NK-92 (cell line): ENCODE measurements around the gene ANKRD24.
"Not testable (repeated sequence)": the region's sequence is repeated elsewhere in the genome, so short reads cannot be mapped to it uniquely, and the experiment has no call there.

Experiments used
- DNase-seq: peaks from one replicate; lab custom pipeline; 2025; ENCODE audit not compliant: unreplicated experiment; lab: John Stamatoyannopoulos, UW

ANKRD24 gene

DNA sequence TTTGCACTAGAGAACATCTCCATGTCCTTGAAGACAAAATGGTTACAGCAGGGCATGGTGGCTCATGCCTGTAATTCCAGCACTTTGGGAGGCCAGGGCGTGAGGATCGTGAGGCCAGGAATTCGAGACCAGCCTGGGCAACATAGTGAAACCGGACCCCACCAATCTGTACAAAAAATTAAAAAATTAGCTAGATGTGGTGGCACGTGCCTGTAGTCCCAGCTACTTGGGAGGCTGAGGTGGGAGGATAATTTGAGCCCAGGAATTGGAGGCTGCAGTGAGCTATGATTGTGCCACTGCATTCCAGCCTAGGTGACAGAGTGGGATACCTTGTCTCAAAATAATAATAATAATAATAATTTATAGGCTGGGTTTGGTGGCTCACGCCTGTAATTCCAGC is 47.7 kb downstream of the ANKRD24 start:
- DNase-seq = not testable (repeated sequence)

DNA sequence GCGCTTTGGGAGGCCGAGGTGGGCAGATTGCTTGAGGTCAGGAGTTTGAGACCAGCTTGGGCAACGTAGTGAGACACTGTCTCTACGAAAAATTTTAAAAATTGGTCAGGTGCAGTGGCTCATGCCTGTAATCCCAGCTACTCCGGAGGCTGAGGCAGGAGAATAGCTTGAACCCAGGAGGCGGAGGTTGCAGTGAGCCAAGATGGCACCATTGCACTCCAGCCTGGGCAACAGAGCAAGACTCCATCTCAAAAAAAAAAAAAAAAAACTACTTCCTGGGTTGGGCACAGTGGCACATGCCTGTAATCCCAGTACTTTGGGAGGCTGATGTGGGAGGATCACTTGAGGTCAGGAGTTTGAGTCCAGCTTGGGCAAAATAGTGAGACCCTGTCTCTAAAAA is 49.0 kb downstream of the ANKRD24 start:
- DNase-seq = not testable (repeated sequence)

DNA sequence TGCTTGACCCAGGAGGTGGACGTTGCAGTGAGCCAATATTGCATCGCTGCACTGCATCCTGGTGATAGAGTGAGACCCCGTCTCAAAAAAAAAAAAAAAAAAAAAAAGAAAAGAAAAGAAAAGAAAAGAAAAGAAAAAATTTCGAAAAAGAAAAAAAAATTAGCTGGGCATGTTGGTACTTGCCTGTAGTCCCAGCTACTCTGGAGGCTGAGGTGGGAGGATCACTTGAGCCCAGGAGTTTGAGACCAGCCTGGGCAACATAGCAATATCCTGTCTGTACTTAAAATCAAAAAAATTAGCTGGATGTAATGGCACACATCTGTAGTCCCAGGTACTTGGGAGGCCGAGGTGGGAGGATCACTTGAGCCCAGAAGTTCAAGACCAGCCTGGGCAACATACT is 49.6 kb downstream of the ANKRD24 start:
- not testable (repeated sequence) for DNase-seq

DNA sequence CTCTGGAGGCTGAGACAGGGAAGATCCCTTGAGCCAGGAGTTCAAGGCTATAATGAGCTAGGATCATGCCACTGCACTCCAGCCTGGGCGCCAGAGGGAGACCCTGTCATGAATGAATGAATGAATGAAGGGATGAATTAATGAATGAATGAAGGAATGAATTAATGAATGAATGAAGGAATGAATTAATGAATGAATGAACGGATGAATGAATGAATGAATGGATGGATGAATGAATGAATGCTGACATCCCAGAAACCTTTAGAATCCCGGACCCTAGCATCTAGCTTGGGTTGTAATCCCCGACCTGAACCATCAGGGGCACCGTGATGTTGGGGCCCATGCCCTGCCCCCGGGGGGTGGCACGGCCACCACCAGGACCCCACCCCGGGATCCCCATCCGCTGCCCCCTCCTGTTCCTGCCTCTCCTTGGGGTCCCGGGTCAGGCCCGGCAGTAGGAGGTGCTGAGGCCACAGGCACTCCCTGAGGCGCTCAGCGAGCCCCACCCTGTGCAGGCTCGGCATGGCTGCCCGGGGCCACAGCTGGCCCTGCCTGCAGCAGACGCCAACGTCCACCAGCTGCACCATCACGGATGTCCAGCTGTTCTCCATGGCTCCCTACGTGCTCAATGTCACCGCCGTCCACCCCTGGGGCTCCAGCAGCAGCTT is 50.3 kb downstream of the ANKRD24 start:
- DNase-seq = no peak

DNA sequence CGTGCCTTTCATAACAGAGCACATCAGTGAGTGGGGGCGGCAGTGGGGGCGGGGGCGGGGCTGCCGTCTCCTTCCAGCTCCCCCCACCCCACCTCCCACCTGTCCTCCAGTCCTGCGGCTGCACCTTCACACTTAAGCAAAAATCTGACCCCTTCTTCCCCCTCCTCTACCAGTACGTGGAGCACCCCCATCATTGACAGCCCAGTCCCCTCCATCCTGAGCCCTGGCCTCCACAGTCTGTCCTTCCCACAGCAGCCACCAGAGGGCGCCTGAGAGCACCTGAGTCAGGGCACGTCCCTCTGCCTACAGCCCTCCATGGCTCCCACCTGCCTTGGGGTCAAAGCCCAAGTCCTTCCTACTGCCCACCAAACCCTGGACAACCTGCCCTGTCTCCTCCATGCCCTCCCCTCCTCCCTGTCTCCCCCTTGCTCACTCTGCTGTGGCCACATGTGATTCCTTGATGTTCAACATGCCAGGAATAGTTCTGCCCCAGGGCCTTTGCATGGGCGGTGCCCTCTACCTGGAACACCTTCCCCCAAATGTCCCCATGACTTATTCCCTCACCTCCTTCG is 50.9 kb downstream of the ANKRD24 start:
- no peak for DNase-seq

DNA sequence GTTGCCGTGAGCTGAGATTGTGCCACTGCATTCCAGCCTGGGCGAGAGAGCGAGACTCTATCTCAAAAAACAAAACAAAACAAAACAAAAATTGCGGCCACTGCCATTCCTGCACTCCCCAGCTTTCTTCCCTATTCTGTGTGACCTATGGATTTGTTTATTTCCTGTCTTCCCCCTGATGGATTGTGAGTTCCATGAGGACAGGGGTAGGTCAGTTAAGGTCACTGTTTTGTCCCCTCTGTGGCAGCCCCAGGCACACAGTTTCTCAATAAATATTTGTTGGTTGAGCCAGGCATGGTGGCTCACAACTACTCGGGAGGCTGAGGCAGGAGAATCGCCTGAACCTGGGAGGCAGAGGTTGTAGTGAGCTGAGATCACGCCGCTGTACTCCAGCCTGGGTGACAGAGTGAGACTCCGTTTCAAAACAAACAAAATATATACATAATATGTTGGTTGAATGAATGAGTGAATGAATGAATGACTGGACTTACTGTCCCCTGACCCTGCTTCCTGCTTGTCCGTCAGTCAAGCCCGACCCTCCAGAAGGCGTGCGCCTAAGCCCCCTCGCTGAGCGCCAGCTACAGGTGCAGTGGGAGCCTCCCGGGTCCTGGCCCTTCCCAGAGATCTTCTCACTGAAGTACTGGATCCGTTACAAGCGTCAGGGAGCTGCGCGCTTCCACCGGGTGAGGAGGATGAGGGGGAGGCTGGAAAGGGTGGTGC is 51.8 kb downstream of the ANKRD24 start:
- DNase-seq = no peak

DNA sequence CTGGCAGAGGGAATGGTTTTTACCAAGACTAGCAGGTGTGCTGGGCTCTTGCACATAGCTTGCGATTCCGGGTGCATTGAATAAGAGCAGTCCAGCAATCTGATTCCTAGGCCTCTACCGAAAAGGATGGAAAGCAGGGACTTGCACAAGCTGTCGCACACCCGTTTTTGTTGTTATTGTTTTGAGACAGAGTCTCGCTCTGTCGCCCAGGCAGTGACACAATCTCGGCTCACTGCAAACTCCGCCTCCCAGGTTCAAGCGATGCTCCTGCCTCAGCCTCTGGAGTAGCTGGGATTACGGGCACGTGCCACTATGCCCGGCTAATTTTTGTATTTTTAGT is 52.3 kb downstream of the ANKRD24 start:
- no peak for DNase-seq

DNA sequence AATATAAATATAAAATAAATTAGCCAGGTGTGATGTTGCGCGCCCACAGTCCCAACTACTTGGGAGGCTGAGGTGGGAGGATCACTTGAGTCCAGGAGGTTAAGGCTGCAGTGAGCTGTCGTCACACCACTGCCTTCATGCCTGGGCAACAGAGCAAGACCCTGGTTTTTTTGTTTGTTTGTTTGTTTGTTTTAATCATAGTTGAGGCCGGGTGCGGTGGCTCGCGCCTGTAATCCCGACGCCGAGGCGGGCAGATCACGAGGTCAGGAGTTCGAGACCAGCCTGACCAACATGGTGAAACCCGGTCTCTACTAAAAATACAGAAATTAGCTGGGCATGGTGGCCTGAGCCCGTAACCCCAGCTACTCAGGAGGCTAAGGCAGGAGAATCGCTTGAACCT is 55.0 kb downstream of the ANKRD24 start:
- not testable (repeated sequence) for DNase-seq

DNA sequence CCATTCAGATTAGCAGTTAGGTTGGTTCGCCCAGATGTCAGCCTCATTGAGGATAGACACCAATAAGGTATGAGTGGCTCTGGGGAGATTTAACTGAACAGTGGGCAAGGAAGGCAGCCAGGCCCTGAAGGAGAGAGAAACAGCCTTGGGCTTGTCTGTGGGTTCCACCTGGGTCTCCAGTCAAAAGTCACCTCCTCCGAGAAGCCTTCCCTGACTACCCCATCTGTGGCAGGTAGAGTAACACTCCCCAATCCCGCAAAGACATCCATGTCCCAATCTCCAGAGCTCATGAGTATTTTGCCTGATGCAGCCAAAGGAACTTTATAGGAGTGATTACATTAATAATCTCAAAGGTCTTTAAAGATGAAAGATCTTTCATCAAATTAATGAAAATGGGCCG is 56.3 kb downstream of the ANKRD24 start:
- DNase-seq = no peak

DNA sequence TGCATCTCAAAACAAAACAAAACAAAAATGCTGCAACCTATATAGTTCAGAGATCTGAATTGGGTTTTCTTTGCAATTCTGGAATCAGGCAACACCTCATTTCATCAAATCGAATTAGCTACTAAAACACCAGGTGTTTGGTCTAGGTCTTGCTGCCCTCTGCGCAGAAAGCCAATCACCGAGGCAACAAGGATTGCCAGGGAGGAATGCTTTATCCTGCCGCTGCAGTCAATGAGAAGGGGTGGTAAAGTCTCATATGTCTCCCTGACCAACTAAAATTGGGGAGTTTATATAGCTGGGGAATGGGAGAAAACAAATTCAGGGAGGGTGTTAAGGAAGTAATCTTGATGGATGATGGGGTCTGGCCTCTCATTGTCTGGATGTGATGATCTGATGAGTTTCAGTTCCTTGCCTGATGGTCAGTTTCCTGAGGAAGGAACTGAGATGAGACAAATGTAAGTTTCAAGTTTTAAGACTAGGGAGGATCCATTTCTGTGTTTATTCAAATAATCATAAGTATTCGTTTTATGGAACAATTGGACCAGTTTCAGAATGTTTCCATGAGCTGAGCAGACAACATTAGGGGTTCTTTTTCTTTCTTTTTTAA is 59.4 kb downstream of the ANKRD24 start:
- DNase-seq = no peak

DNA sequence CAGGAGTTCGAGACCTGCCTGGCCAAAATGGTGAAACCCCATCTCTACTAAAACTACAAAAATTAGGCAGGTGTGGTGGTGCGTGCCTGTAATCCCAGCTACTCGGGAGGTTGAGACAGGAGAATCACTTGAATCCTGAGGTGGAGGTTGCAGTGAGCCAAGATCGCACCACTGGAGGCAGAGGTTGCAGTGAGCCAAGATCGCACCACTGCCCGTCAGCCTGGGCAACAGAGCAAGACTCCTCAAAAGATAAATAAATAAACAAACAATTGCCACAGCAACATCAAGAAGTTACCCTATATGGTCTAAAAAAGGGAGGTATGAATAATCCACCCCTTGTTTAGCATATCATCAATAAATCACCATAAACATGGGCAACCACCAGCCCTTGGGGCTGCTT is 63.4 kb downstream of the ANKRD24 start:
- DNase-seq = not testable (repeated sequence)

DNA sequence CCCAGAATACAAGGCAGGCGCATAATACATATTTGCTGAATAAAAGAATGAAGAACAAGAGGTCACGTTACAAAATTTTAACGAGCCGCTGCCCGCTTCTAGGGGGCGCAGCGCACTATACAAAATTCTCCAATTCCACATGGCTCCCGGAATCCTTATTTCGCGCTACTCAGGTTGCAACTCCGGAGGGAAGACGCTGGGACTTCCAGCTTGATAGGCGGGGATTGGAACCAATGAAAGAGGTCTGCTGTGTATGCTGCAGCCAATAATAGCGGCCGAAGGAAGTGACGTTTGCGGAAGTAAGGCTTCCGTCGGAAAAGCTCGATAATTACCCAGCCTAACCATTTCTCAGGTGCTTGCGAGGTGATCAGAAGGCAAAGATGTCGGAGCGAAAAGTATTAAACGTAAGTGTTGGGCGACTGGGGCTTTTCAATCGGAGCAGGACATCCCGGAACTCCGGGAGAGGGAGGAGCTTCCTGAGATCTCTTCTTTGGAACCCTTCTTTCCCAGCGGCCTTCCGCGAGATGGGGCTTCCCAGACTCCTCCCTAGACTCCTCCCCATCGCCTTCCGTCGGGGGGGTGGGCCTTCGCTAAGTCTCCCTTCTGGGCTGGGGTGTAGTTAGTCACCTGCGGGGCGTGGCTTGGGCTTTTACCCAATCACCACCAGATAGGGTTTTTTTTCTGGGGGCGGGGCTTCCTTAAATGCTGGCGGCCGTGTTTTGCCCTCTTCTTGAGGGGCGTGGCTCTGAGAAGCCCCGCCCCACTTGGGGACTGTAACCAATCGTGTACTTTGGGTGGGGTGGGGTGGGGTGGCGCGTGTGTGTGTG is 64.5 kb downstream of the ANKRD24 start, which contains the start of gene YJU2:
YJU2 (plus strand) TSS at position 314 of the 827 bp plus-strand sequence; CDS start at position 381, 67 bp downstream.
- DNase-seq = peak; percentile 94

DNA sequence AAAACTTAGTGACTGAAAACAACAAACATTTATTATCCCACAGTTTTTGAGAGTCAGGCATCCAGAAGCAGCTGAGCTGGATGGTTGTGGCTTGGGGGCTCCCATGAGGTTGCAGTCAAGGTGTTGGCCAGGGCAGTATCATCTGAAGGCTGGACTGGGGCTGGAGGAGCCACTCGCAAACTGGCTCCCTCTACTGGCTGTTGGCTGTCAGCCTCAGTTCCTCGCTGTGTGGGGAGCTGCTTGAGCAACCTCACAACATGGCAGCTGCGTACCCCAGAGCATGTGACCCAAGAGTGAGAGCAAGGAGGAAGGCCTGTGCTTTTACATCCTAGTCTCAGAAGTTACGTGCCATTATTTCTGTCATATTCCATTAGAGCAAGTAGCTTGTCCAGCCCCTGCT is 74.1 kb downstream of the ANKRD24 start:
- no peak for DNase-seq

DNA sequence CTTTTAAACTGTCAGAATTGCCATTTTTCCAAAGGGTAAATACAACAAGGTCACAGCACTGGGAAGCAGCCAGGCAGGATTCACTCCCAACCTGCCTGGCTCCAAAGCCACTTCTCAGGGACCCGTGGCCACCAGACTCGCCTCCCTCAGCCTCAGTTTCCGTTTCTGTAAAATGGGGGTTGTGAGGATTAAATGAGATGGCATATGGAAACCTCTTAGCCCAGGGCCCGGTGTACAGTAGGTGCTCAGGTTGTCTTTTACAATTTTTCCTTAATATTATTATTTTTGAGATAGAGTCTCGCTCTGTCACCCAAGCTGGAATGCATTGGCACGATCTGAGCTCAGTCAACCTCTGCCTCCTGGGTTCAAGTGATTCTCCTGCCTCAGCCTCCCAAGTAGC is 74.5 kb downstream of the ANKRD24 start:
- no peak for DNase-seq

DNA sequence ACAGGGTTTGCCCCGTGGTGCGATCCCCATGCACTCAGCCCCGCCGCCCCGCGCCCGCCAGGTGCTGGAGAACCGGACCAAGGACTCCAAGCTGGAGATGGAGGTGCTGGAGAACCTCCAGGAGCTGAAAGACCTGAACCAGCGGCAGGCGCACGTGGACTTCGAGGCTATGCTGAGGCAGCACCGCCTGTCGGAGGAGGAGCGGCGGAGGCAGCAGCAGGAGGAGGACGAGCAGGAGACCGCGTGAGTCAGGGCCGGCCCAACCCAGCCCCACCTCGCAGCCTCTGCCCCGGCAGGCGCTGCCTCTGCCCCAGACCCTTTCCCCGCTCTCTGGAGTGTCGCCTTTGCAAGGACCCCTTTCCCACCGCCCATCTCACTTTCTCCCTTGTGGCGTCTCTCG is 75.7 kb downstream of the ANKRD24 start:
- no peak for DNase-seq

DNA sequence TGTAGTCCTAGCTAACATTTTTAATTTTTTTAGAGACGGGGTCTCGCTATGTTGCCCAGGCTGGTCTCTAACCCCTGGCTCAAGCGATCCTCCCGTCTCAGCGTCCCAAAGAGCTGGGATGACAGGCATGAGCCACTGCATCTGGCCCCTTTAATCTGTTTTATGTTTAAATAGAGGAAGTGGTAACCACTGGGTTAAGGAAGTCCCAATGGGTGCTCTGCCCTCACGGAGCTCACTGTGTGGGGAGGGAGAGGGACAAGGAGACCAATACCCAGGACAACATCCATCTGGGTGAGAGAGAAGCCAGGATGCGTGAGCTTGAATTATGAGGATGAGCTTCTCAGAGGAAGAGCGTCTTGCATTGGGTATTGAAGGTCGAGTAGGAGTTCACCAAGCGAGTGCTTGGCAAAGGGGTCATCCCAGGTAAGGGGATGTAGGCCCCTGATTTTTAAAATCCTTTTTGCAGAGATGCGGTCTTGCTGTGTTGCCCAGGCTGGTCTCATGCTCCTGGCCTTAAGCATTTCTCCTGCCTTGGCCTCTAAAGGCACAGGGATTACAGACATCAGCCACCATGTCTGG is 78.2 kb downstream of the ANKRD24 start:
- no peak for DNase-seq

DNA sequence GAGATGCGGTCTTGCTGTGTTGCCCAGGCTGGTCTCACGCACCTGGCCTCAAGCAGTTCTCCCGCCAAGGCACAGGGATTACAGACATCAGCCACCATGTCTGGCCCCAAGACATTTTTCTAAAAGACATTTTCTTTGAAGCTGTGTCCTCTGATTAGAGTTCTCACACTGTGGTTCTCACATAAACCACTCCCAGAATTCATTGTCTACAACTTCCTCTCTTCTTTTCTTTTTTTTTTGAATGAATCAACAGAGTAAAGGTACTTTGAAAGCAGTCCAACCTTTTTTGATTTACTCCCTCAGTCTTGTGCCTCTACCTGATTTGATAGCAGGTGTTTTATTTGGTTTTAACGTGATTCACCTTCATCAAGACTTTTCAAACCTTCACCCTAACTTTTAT is 82.3 kb downstream of the ANKRD24 start:
- no peak for DNase-seq

DNA sequence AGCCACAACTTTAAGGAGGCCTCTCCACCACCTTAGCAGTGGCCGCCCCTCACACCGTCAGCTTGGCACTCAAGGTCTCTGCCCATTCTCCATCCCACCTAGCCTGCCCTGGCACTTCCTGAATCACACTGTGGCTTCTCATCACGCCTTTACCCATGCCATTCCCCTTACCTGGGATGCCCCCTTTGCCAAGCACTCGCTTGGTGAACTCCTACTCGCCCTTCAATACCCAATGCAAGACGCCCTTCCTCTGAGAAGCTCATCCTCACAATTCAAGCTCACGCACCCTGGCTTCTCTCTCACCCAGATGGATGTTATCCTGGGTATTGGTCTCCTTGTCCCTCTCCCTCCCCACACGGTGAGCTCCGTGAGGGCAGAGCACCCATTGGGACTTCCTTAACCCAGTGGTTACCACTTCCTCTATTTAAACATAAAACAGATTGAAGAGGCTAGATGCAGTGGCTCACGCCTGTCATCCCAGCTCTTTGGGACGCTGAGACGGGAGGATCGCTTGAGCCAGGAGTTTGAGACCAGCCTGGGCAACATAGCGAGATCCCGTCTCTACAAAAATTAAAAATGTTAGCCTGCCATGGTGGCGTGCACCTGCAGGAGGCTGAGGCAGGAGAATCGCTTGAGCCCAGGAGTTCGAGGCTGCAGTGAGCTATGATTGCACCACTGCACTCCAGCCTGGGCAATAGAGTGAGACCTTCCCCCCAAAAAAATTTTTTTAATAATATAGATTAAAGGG is 83.9 kb downstream of the ANKRD24 start:
- no peak for DNase-seq

DNA sequence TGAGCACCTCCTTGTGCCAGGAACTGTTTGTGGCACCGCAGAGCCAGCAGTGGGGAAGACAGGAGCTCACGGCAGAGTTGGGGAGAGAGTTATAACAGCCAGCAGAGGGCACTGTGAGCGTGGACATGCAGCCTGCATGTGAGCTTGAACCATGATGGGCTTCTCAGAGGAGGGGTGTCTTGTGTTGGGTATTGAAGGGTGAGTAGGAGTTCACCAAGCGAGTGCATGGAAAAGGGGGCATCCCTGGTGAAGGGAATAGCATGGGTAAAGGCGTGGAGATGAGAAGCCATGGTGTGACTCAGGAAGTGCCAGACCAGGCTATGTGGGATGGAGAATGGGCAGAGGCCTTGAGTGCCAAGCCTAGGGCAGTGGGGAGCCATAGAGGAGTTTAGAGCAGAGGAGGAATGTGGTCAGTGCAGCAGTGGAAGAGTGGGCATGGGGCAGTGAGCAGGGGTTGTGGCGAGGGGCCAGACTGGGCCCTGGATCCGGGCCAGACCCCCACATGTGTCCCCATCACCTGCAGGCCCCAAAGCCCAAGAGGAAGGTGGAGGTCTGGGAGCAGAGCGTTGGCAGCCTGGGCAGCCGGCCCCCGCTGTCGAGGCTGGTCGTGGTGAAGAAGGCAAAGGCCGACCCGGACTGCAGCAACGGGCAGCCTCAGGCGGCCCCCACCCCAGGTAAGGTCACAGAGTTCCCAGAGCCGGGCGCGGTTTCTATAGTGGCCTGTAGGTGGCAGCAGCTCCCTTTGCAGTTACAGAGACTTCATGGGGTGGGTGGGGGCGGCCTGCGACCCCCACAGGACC is 84.8 kb downstream of the ANKRD24 start:
- DNase-seq = no peak
